ENCODE results near the gene KLK10. TPM values are rescaled to one million over a fixed set of nuclear protein-coding genes. Genes with fewer than 3 reads are reported as not detected.

Gene KLK10
- polyA plus RNA-seq, 1 of the 3 experiments (the other 2 are of a cell fraction), result not detected

- TF ChIP-seq, protein P1, sequence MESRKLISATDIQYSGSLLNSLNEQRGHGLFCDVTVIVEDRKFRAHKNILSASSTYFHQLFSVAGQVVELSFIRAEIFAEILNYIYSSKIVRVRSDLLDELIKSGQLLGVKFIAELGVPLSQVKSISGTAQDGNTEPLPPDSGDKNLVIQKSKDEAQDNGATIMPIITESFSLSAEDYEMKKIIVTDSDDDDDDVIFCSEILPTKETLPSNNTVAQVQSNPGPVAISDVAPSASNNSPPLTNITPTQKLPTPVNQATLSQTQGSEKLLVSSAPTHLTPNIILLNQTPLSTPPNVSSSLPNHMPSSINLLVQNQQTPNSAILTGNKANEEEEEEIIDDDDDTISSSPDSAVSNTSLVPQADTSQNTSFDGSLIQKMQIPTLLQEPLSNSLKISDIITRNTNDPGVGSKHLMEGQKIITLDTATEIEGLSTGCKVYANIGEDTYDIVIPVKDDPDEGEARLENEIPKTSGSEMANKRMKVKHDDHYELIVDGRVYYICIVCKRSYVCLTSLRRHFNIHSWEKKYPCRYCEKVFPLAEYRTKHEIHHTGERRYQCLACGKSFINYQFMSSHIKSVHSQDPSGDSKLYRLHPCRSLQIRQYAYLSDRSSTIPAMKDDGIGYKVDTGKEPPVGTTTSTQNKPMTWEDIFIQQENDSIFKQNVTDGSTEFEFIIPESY (IDR thresholded peaks at IDR 0.05; ENCODE audit: borderline replicate concordance, low read depth), result no peak
- TF ChIP-seq EP300 (IDR thresholded peaks at IDR 0.05; ENCODE audit: borderline replicate concordance in 1 of 2, low read depth in 1 of 2, low read length in 1 of 2) (no peak), RAD21 (IDR thresholded peaks at IDR 0.05; ENCODE audit: low read length) (no peak), MXI1 (IDR thresholded peaks at IDR 0.05; ENCODE audit: low read depth, low read length) (no peak), REST (IDR thresholded peaks at IDR 0.05; ENCODE audit: low read depth, low read length) (no peak)
These were observed 14.3 kb downstream of the KLK10 start (continued) for GRCh38 chr19:51005248-51005647.

DNA sequence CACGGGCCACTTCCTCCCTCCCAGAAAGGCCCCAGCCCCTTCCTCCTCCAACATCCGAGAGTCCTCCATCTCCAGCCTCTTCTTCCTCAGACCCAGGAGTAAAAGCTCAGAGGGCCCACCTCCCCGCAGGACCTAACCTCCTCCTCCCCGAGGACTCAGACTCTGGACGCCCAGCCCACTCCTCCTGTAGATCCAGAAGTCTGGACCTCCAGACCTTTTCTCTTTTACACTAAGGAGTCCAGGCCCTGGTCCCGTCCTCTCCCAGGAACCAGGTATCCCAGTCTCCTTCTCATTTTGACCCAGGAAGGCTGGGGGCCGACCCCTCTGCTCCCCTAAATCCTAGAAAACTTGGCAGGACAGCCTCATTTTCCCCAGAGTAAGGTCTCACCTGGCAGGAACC lies 16.2 kb downstream of the KLK10 start:
- WGBS (ENCODE audit: low lambda C conversion rate), result 29% methylated on average over 7 of the region's 7 CpGs
- no peaks in the 10 kb centered on the region for H3K9me3 ChIP-seq
- H3F3A ChIP-seq (replicated peaks; ENCODE audit: insufficient read depth), result no peaks in the 10 kb centered on the region
- no peaks in the 10 kb centered on the region for H3K9me2 ChIP-seq
- no peaks in the 10 kb centered on the region for H4K20me1 ChIP-seq (ENCODE audit: insufficient read depth)
- H3K79me2 ChIP-seq (ENCODE audit: insufficient read depth), result no peaks in the 10 kb centered on the region
- ChIA-PET POLR2A (no interaction called here), CTCF (no interaction called here)
- peaks cover 15% of the 10 kb centered on the region; the same call in 1 of the 2 replicates for H3K27me3 ChIP-seq (ENCODE audit: insufficient read depth)
- H3K27ac ChIP-seq (ENCODE audit: low read depth in 2 of 2, low read length in 1 of 2), result no peak overlapping the region
- no peak overlapping the region for H3K9ac ChIP-seq
- H3K4me2 ChIP-seq, result no peak overlapping the region
- H3K4me3 ChIP-seq (ENCODE audit: low read depth in 2 of 2, low read length in 1 of 2), result no peak overlapping the region
- H2AFZ ChIP-seq (ENCODE audit: low read depth), result no peak overlapping the region
- peak; percentile 5 for DNase-seq
- H3K4me1 ChIP-seq (ENCODE audit: control insufficient read depth in 1 of 2, insufficient read depth in 2 of 2, low read depth in 1 of 2, low read length in 1 of 2), result no peaks in the 10 kb centered on the region
- no peaks in the 10 kb centered on the region for H3K36me3 ChIP-seq (replicated peaks in 1 of 2; ENCODE audit: control insufficient read depth in 1 of 2, insufficient read depth in 2 of 2, low read length in 1 of 2)
- TF ChIP-seq CHD2 (IDR thresholded peaks at IDR 0.05; ENCODE audit: low read length, partially characterized antibody), result no peak
- no peak for TF ChIP-seq NFIC (IDR thresholded peaks at IDR 0.05; ENCODE audit: borderline replicate concordance)
- TF ChIP-seq REST (IDR thresholded peaks at IDR 0.05; ENCODE audit: low read depth, low read length), result no peak
- TF ChIP-seq, protein P2, sequence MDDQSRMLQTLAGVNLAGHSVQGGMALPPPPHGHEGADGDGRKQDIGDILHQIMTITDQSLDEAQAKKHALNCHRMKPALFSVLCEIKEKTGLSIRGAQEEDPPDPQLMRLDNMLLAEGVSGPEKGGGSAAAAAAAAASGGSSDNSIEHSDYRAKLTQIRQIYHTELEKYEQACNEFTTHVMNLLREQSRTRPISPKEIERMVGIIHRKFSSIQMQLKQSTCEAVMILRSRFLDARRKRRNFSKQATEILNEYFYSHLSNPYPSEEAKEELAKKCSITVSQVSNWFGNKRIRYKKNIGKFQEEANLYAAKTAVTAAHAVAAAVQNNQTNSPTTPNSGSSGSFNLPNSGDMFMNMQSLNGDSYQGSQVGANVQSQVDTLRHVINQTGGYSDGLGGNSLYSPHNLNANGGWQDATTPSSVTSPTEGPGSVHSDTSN (IDR thresholded peaks at IDR 0.05), result no peak
- no peak for TF ChIP-seq SMC3 (IDR thresholded peaks at IDR 0.05; ENCODE audit: low read depth, low read length)
- TF ChIP-seq POLR2AphosphoS5 (IDR thresholded peaks at IDR 0.05; ENCODE audit: low read depth, low read length), result no peak
- no peak for TF ChIP-seq SIN3A (IDR thresholded peaks at IDR 0.05; ENCODE audit: borderline replicate concordance, low read depth, low read length)
- TF ChIP-seq, protein P1 (IDR thresholded peaks at IDR 0.05; ENCODE audit: borderline replicate concordance, low read depth), result no peak
- no peak for TF ChIP-seq TAF1 (IDR thresholded peaks at IDR 0.05; ENCODE audit: borderline replicate concordance, low read depth, low read length)
- no peak for TF ChIP-seq EP300 (IDR thresholded peaks at IDR 0.05; ENCODE audit: borderline replicate concordance in 1 of 2, low read depth in 1 of 2, low read length in 1 of 2)
- no peak for TF ChIP-seq TCF12 (IDR thresholded peaks at IDR 0.05)
- TF ChIP-seq GATA2 (CRISPR knock-in tag; IDR thresholded peaks at IDR 0.05), result no peak
- no peak for TF ChIP-seq ELF1 (IDR thresholded peaks at IDR 0.05)
- no peak for TF ChIP-seq EZH2phosphoT487 (IDR thresholded peaks at IDR 0.05; ENCODE audit: borderline replicate concordance, low read depth)
- TF ChIP-seq, protein P3, sequence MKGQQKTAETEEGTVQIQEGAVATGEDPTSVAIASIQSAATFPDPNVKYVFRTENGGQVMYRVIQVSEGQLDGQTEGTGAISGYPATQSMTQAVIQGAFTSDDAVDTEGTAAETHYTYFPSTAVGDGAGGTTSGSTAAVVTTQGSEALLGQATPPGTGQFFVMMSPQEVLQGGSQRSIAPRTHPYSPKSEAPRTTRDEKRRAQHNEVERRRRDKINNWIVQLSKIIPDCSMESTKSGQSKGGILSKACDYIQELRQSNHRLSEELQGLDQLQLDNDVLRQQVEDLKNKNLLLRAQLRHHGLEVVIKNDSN (IDR thresholded peaks at IDR 0.05; ENCODE audit: borderline replicate concordance, low read depth), result no peak
